Immature natural killer cell (primary cell): ENCODE measurements around the gene NHSL2. TPM values are rescaled to one million over a fixed set of nuclear protein-coding genes. Genes with fewer than 3 reads are reported as not detected.

Source experiments
- DNase-seq, 3 donors: peaks; one replicate each; pipeline ENCODE4 v3.0.0; 2022; ENCODE audit warnings: mixed read lengths in 1 of 3
- H3K27ac Mint-ChIP-seq, 6 donors: one replicate each; pipeline ENCODE4 v1.8.0; 2020; ENCODE audit warnings: mixed read lengths in 6 of 6, mild to moderate bottlenecking in 5 of 6, inconsistent platforms in 4 of 6, moderate library complexity in 3 of 6
- H3K27me3 Mint-ChIP-seq, 3 donors: one replicate each; pipeline ENCODE4 v1.8.0; 2020 to 2021; ENCODE audit warnings: low read depth in 3 of 3, mild to moderate bottlenecking in 3 of 3, mixed read lengths in 3 of 3, moderate library complexity in 3 of 3, inconsistent platforms in 1 of 3
- H3K36me3 Mint-ChIP-seq, 3 donors: one replicate each; pipeline ENCODE4 v1.8.0; 2020; ENCODE audit warnings: mixed read lengths in 3 of 3, inconsistent platforms in 2 of 3, mild to moderate bottlenecking in 2 of 3
- H3K4me1 Mint-ChIP-seq, 2 donors: one replicate each; pipeline ENCODE4 v1.8.0; 2020; ENCODE audit warnings: inconsistent platforms in 2 of 2, mild to moderate bottlenecking in 2 of 2, mixed read lengths in 2 of 2, moderate library complexity in 1 of 2
- H3K4me3 Mint-ChIP-seq, 5 donors: one replicate each; pipeline ENCODE4 v1.8.0; 2020; ENCODE audit warnings: mild to moderate bottlenecking in 5 of 5, mixed read lengths in 5 of 5, inconsistent platforms in 3 of 5, moderate library complexity in 3 of 5
- H3K9me3 Mint-ChIP-seq, 6 donors: one replicate each; pipeline ENCODE4 v1.8.0; 2020; ENCODE audit warnings: mild to moderate bottlenecking in 6 of 6, mixed read lengths in 6 of 6, inconsistent platforms in 4 of 6, moderate library complexity in 3 of 6
- polyA plus RNA-seq, 3 donors: library from polyadenylated mRNA; unstranded; fragments of 300-500 nt; fragmentation: Illumina TruSeq; gene quantifications; one replicate each; pipeline ENCODE4 v1.2.3, GENCODE V29; 2021

The NHSL2 gene
- polyA plus RNA-seq, 3 donors from 2014 or later = 10.2 to 29.0 (median 10.6) TPM

DNA sequence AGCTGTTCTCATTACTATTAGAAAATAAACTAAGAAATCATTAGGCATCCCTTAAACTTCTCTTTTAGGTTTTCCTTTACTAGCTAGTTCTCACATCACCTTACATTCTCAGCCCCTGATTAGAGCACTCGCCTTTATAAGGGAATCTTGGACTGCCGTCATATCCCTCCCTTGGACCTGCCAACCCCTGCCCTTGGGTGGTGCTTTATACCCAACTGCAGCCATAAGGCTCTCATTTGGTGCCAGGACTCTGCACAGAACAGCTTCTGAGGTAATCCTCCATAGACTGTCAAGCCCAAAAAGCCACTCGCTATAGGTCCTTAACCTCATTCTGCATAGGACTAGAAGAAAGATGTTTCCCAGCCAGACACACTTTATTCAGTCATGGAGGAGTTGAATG is 67.5 kb downstream of the NHSL2 start:
- no peaks in the 10 kb centered on the region for H3K4me1 Mint-ChIP-seq
- peaks cover 0 to 3% (median 0%) of the 10 kb centered on the region in 3 donors for H3K36me3 Mint-ChIP-seq
- no peak for DNase-seq
- H3K4me3 Mint-ChIP-seq = no peak overlapping the region
- H3K27ac Mint-ChIP-seq = no peak overlapping the region
- H3K9me3 Mint-ChIP-seq = no peaks in the 10 kb centered on the region
- peaks cover 1 to 16% (median 3%) of the 10 kb centered on the region in 3 donors for H3K27me3 Mint-ChIP-seq

DNA sequence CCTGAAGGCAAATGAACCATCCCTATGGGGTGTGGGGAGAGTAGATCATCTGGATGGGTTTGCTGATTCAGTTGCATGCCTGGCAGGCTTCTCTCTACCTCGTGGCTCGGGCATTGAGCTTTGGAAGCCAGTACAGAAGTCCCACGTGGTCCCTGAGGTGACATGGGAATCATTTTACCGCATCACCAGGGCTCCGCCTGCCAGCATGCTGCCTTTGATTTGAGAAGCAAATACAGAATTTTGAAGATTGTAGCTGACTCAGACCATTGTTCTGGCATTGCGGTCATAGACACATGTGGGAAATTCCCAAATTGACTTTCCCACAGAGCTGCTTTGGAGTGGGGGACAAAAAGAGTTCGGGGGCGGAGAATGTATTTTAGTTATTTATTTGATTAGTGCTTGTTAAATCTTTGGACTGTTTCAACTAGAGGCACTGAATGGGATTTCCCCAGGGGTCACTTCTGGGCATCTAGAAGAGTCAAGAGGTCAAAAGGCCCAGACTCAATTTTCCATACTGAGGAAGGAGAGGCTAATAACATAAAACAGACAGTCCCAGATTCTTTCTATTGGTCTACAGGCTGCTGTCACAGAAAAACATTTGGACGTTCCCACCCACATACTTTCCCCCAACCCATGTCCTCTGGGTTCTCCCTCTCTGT is 79.3 kb downstream of the NHSL2 start:
- Mint-ChIP-seq H3K4me1 (peaks cover 40 to 46% of the 10 kb centered on the region in 2 donors), H3K4me3 (no peak overlapping the region), H3K27me3 (peaks cover 6 to 12% (median 9%) of the 10 kb centered on the region in 3 donors), H3K36me3 (peaks cover 0 to under 1% (median 0%) of the 10 kb centered on the region in 3 donors), H3K27ac (peak overlapping the region in 3 of 6 donors; percentile 74 to 96 (median 86)), H3K9me3 (peaks cover 0 to 1% (median 0%) of the 10 kb centered on the region in 6 donors)
- no peak for DNase-seq

DNA sequence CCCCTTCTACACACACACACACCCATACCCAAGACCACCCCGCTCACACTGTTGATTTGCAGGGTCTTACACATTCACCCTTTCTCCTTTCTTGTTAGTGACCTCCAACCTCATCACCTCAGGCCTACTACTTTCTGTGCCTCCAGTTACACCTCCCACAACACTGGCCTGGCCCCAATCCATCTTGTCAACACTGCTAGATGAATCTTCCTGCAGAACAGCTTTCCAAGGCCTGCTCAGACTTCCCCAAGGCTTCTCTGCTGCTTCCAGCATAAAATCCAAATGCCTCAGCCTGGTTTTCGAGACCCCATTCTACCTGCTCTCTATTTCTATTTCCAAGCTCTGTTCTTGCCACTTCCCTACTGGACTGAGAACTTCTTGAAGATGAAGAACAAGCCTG is 79.9 kb downstream of the NHSL2 start:
- Mint-ChIP-seq H3K36me3 (peaks cover 0 to 6% (median 0%) of the 10 kb centered on the region in 3 donors), H3K4me1 (peaks cover 46 to 52% of the 10 kb centered on the region in 2 donors), H3K27ac (peak overlapping the region in 5 of 6 donors; percentile 8 to 97 (median 86)), H3K9me3 (peaks cover 0 to 1% (median 0%) of the 10 kb centered on the region in 6 donors), H3K4me3 (peak overlapping the region in 1 of 5 donors; percentile 1), H3K27me3 (peaks cover 6 to 14% (median 9%) of the 10 kb centered on the region in 3 donors)
- DNase-seq = no peak

DNA sequence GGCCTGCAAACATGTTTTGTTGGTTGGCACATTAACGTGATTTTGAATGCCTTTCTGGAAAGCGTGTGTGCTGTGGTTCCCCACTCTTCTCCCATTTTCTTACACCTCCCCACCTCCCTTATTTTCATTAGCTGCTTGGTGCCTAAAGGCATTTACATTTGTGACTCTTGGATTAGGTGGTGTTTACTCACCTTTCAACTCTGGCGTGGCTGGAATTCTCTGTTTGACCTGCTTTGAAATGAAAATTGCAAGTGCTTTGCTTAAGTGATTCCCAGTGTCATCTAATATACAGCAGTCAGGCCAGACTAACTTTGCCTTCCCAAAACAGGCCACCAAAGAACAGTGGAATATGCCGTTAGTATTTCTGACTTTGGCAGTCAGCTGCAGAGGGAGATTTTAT is 80.5 kb downstream of the NHSL2 start:
- H3K36me3 Mint-ChIP-seq = peaks cover 0 to 6% (median 0%) of the 10 kb centered on the region in 3 donors
- DNase-seq = no peak
- H3K27me3 Mint-ChIP-seq = peaks cover 5 to 15% (median 9%) of the 10 kb centered on the region in 3 donors
- peak overlapping the region; percentile 53 to 97 (median 90) for H3K27ac Mint-ChIP-seq
- H3K9me3 Mint-ChIP-seq = peaks cover 0 to 3% (median 0%) of the 10 kb centered on the region in 6 donors
- peak overlapping the region in 1 of 5 donors; percentile 17 for H3K4me3 Mint-ChIP-seq
- H3K4me1 Mint-ChIP-seq = peaks cover 46 to 55% of the 10 kb centered on the region in 2 donors

DNA sequence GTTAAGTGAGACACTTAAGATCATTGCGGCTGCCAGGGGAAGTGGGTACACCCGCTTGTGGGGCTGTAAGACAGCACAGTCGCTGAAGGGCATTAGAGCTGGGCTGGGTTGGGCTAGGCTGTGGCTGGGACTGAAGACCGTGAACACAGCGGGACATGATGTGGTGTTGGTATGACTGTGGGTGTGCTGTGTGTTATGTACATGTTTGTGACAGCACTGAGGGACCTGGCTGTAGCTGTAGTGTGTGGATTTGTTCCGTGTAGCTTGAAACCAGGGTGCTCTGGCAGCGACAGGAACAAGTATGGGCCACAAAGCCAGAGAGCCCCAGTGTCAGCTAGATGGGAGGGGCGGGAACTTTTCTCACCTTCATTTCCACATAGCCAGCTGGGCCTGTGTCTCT is 82.1 kb downstream of the NHSL2 start:
- Mint-ChIP-seq H3K4me1 (peaks cover 46 to 55% of the 10 kb centered on the region in 2 donors), H3K4me3 (peak overlapping the region; percentile 53 to 77 (median 66)), H3K27me3 (peaks cover 3 to 12% (median 9%) of the 10 kb centered on the region in 3 donors), H3K36me3 (peaks cover 0 to 6% (median 0%) of the 10 kb centered on the region in 3 donors), H3K9me3 (peaks cover 0 to 4% (median 0%) of the 10 kb centered on the region in 6 donors), H3K27ac (peak overlapping the region; percentile 86 to 97 (median 94))
- peak; percentile 85 to 90 (median 90) for DNase-seq

DNA sequence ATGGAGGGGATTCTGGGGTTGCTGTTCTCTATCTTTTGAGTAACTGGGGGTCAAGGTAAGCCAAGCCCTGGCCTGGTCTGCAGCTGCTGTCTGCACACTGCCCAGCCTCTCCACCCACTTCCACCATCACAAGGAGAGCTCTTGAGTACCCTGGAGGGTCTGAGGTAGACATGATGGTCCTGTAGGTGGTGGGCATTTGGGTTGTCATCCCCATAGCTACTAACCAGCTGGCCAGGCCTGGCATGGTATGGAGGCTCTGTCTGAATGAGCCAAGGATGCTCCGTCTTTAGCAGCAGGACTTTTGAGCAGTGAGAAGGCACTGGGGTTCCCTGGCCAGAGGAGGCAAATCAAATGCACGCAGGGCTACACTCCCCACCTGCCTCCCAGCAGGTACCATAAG is 82.7 kb downstream of the NHSL2 start:
- Mint-ChIP-seq H3K4me3 (peak overlapping the region; percentile 53 to 77 (median 66)), H3K36me3 (peaks cover 0 to 6% (median 0%) of the 10 kb centered on the region in 3 donors), H3K4me1 (peaks cover 46 to 55% of the 10 kb centered on the region in 2 donors), H3K27ac (peak overlapping the region; percentile 86 to 97 (median 94)), H3K27me3 (peaks cover 8 to 12% (median 9%) of the 10 kb centered on the region in 3 donors), H3K9me3 (peaks cover 0 to 4% (median 0%) of the 10 kb centered on the region in 6 donors)
- no peak for DNase-seq

DNA sequence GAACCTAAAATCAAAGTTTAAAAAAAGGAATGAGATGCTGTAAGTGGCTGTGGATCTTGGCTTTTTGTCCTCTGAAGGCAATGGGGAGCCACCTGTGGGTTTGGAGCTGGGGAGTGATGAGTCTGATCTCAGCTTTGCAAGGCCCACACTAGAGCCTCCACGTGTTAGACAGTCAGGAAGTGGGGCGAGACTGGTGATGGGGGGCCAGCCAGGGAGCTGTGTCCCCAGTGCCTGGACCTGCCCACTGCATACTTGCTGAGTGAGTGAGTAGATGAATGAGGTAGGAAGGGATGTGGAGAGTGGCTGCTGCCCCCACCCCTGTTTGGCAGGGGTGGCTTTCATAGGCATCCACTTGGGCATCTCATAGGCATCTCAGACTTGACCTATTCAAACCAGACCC is 84.0 kb downstream of the NHSL2 start:
- peak overlapping the region in 4 of 5 donors; percentile 5 to 72 (median 33) for H3K4me3 Mint-ChIP-seq
- peak; percentile 40 to 43 (median 42) for DNase-seq
- peak overlapping the region in 5 of 6 donors; percentile 41 to 86 (median 81) for H3K27ac Mint-ChIP-seq
- peaks cover 0 to 4% (median 0%) of the 10 kb centered on the region in 6 donors for H3K9me3 Mint-ChIP-seq
- H3K27me3 Mint-ChIP-seq = peaks cover 9 to 12% (median 11%) of the 10 kb centered on the region in 3 donors
- peaks cover 46 to 55% of the 10 kb centered on the region in 2 donors for H3K4me1 Mint-ChIP-seq
- H3K36me3 Mint-ChIP-seq = peaks cover 0 to 6% (median 0%) of the 10 kb centered on the region in 3 donors

DNA sequence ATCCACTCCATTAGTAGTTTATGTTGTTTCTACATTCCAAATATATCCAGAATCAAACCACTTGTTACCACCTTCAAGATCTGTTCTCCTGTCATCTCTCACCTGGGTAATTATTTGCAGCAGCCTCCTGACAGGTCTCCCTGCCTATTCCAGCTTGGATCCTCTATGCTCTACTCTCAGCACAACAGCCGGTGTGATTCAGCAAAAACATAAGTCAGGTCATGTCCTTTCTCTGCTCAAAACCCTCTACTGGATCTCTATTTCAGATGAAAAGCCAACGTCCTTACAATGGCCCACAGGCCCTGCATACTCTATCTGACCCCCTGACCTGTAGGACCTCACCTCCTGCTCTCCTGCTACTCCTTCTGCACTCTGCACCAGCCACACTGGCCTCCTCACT is 84.5 kb downstream of the NHSL2 start:
- Mint-ChIP-seq H3K27me3 (peaks cover 9 to 12% (median 11%) of the 10 kb centered on the region in 3 donors), H3K36me3 (peaks cover 0 to 6% (median 0%) of the 10 kb centered on the region in 3 donors), H3K4me3 (peak overlapping the region in 1 of 5 donors; percentile 72), H3K4me1 (peaks cover 46 to 55% of the 10 kb centered on the region in 2 donors), H3K9me3 (peaks cover 0 to 4% (median 0%) of the 10 kb centered on the region in 6 donors), H3K27ac (peak overlapping the region in 5 of 6 donors; percentile 21 to 86 (median 81))
- no peak for DNase-seq

DNA sequence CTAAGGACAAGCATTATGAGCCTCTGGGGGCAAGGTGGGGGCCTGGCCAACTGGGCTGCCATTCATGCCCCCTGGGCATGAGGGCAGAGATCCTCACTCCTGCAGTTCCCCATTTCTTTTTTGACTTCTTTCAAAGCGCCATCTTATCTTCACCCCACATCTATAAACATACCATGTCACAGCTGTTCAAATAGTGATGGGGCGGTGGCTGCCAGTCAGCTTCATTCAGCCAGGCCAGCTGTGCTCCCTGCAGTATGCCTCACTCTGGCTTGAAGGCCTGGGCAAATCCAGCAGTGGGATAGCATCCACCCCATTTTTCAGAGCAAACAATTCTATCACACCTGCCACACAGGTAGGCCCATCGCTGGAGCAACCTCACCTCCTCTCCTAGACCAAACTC is 85.5 kb downstream of the NHSL2 start:
- Mint-ChIP-seq H3K4me3 (no peak overlapping the region), H3K4me1 (peaks cover 42 to 47% of the 10 kb centered on the region in 2 donors), H3K27ac (peak overlapping the region in 3 of 6 donors; percentile 17 to 86 (median 58)), H3K36me3 (peaks cover 0 to 6% (median 0%) of the 10 kb centered on the region in 3 donors), H3K9me3 (peaks cover 0 to 2% (median 0%) of the 10 kb centered on the region in 6 donors), H3K27me3 (peaks cover 9 to 11% (median 10%) of the 10 kb centered on the region in 3 donors)
- no peak for DNase-seq

DNA sequence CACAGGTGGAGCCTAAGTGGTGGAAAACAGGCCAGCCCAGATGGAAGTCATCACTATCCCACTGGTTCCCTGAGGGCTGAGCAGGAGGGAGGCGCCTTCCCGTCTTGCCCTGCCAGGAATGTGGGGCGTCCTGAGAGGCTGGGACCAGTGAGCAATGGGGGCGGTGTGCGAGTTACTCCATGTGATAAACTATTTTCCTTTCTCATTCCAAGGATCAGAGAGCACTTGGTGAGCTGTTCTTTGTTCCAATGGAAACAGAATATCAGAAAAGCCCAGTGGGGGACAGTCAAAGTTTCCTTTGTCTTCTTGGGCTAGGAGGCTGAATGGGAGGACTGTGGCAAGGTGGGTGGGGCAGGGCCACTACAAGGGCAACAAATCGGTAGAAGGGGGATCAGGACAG is 86.2 kb downstream of the NHSL2 start:
- Mint-ChIP-seq H3K4me3 (no peak overlapping the region), H3K9me3 (peaks cover 0 to 2% (median 0%) of the 10 kb centered on the region in 6 donors), H3K36me3 (peaks cover 0 to 6% (median 0%) of the 10 kb centered on the region in 3 donors), H3K27me3 (peaks cover 7 to 10% (median 9%) of the 10 kb centered on the region in 3 donors), H3K4me1 (peaks cover 35 to 40% of the 10 kb centered on the region in 2 donors), H3K27ac (peak overlapping the region in 1 of 6 donors; percentile 31)
- DNase-seq = no peak

DNA sequence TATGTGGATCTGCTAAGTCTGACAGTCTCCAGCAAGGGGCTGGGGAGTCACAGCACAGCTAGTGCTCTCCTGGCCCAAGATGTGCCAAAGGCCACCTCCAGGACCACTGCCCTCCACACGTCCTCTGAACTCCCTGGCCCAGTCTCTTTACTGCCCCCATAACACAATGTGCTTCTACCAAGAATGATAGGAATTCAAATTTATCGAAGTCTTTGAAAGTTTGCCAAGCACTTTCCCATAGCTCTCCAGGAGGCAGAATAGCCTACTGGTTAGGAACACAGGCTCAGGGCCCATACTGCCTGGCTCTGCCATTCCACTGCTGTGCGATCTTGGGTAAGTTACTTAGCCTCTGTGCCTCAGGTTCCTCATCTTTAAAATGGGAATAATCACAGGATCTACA is 86.7 kb downstream of the NHSL2 start:
- H3K27ac Mint-ChIP-seq = no peak overlapping the region
- no peak overlapping the region for H3K4me3 Mint-ChIP-seq
- H3K27me3 Mint-ChIP-seq = peaks cover 6 to 10% (median 9%) of the 10 kb centered on the region in 3 donors
- peaks cover 0 to 6% (median 0%) of the 10 kb centered on the region in 3 donors for H3K36me3 Mint-ChIP-seq
- DNase-seq = no peak
- H3K4me1 Mint-ChIP-seq = peaks cover 30 to 35% of the 10 kb centered on the region in 2 donors
- peaks cover 0 to 2% (median 0%) of the 10 kb centered on the region in 6 donors for H3K9me3 Mint-ChIP-seq

DNA sequence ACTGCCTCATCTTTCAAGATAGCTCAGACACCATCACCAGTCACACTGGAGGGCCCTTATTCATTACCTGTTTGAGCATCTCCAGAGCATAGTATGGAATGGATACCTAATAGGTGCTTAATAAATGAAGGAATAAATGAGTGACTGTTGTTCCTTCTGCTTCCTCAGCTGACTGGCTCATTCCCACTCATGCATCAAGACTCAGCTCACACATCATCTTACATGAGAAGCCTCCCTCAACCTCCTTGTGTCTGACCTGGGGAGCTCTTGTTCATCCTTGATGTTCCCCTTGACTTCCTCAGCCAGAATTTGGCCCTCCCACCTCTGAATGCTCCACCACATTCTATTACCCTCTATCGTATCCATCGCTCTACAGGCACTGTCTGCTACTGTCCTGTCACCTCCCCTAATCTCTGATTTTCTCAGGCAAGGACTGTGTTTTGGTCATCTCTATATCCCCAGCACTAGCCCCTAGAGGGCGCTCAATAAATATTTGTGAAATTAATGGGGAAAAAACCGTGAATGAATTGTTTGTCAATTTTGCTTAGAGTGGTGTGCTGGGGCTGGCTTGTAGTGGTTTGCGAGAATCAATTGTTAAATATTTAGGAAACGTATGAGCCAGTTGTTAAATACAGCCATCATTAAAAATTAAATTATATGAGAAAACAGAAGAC is 88.3 kb downstream of the NHSL2 start:
- peak overlapping the region in 3 of 6 donors; percentile 4 to 74 (median 65) for H3K27ac Mint-ChIP-seq
- H3K4me3 Mint-ChIP-seq = no peak overlapping the region
- peaks cover 0 to 6% (median 0%) of the 10 kb centered on the region in 3 donors for H3K36me3 Mint-ChIP-seq
- H3K27me3 Mint-ChIP-seq = peaks cover 1 to 14% (median 9%) of the 10 kb centered on the region in 3 donors
- peak; percentile 34 to 53 (median 48) for DNase-seq
- peaks cover 0 to 2% (median 0%) of the 10 kb centered on the region in 6 donors for H3K9me3 Mint-ChIP-seq
- peaks cover 15 to 18% of the 10 kb centered on the region in 2 donors for H3K4me1 Mint-ChIP-seq

DNA sequence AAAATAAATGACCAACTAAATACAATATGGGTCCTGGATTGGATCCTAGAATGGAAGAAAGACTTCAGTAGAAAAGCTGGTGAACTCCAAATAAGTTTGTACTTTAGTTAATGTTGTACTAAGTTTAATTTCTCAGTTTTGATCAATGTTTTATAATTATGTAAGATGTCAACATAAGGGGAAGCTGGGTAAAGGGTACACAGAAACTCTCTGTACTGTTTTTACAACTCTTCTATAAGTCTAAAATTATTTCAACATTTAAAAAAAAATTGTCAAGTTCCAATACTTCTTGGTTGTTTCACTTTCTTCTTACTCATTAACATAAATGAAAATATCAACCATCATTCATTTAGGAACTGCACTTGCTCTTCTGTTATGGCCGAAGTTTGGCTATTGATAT is 88.9 kb downstream of the NHSL2 start:
- peaks cover 9 to 13% of the 10 kb centered on the region in 2 donors for H3K4me1 Mint-ChIP-seq
- H3K9me3 Mint-ChIP-seq = peaks cover 0 to 2% (median 0%) of the 10 kb centered on the region in 6 donors
- H3K27me3 Mint-ChIP-seq = peaks cover 1 to 12% (median 9%) of the 10 kb centered on the region in 3 donors
- H3K27ac Mint-ChIP-seq = no peak overlapping the region
- DNase-seq = no peak
- no peak overlapping the region for H3K4me3 Mint-ChIP-seq
- peaks cover 0 to 6% (median 0%) of the 10 kb centered on the region in 3 donors for H3K36me3 Mint-ChIP-seq
